Measurements from ENCODE around the gene NHEJ1.
"Not testable (repeated sequence)": the region's sequence is repeated elsewhere in the genome, so short reads cannot be mapped to it uniquely, and the experiment has no call there.

The NHEJ1 gene, protein sequence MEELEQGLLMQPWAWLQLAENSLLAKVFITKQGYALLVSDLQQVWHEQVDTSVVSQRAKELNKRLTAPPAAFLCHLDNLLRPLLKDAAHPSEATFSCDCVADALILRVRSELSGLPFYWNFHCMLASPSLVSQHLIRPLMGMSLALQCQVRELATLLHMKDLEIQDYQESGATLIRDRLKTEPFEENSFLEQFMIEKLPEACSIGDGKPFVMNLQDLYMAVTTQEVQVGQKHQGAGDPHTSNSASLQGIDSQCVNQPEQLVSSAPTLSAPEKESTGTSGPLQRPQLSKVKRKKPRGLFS

DNA sequence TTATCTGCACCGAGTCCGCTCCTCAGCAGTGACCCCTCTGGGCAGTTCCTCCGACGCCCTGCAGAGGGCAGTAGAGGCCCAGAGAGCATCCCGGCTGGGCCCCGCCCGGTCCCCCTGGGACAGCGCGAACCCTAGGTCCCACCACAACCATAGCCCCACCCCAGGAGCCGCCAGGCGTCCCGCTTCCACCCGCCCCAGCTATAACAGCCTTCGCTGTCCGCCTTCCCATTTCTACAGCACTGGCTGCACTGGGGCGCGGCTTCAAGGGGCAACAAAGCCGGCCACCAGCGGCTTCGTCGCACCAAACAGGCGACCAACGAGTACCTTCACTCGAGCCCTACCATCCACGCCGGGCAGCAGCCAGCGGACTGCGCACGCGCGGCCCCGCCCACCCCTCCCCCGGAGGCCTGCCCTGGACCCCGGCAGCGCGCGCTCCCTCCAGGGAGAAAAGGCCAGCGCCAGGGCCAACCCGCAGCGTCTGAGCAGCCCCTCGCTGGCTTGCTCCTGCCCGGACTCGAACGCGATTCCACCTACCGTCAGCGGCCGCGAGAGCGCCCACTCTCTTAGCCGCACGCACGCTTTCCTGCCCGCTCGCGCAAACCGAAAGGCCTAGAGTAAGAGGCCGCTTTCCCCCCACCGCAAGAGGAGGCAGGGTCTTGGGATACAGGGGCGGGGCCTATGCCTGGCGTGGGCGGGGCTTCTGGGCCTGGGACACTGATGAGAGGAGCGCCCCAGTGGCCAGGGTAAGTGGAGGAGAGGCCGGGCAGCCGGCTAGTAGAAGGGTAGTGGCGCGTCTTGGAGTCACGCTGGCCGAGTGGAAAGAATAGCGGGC, at the start of gene NHEJ1:
TSS of gene NHEJ1 (minus strand) at position 630 of the 832 bp plus-strand sequence. CDS start 2,453 bp downstream, outside the sequence.
- DNase-seq = peak; percentile 92

DNA sequence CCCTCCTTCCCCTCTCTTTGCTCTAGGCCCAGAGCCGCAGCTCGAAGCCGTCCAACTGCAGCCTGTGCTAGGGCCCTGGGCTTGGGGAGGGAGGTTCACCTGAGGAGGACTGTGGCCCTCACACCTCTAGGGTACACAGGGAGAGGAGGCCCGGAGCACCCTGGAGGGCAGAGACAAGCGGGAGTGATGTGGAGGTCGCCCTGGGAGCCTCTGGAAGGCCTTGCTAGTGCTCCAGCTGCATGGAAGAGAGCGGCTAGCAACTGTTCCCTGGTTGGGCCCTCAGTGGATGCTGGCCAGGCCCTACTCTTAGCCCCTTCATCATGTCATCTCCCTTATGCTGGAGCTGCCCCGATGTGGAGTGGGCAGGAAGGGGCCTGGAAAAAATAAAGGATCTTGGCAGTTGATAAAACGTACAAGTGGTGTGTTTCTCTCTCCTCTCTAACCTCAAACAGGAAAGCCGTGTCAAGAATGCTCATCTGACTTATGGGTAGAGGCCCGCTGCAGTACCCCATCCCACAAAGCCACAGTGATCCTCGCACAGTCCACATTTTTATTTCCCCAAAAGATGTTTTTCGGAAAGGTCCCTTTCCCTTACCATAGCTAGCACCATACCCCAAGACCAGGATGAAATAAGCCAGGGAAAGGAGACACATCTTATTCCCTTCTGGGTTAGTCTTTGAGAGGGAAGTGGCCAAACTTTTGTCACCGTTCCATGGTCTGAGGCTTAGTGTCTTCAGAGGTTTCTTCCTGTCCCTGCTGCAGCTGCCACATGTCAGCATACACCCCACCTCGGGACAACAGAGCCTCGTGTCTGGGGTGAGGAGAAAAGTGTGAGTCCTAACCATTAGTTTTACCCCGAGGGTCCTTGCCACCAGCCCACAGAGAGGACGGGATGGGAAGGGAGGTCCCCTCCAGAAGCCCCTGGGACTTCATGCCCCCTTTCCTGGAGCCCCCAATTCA, 48.9 kb upstream of the NHEJ1 start:
- DNase-seq = no peak

DNA sequence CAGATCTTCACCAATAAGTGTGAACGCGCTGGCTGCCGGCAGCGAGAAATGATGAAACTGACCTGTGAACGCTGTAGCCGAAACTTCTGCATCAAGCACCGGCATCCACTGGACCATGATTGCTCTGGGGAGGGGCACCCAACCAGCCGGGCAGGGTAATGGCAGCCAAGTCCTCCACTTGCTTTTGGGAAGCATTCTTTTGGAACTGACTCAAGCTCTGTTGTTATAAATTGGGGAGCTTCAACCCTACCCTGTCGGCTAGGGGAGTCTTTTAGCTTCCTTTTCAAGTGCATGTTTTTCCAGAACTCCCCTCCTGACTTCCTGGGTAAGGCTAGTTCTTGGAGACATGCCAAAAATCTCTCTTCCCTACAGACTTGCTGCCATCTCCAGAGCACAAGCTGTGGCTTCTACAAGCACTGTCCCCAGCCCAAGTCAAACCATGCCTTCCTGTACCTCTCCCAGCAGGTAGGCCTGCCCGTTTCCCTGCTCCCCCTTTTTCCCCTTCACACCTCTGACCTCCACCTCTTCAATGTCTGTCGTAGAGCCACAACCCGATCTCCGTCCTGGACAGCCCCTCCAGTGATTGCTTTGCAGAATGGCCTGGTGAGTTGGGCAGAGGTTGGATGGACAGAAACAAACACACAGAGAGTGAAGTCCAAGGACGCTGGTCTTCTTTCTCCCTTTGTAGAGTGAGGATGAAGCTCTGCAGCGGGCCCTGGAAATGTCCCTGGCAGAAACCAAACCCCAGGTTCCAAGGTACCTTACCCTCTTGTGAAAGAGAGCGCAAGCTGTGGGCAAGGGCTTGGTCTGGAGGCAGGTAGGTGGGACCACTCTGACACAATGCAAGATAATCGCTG, 47.5 kb upstream of the NHEJ1 start:
- DNase-seq = no peak

DNA sequence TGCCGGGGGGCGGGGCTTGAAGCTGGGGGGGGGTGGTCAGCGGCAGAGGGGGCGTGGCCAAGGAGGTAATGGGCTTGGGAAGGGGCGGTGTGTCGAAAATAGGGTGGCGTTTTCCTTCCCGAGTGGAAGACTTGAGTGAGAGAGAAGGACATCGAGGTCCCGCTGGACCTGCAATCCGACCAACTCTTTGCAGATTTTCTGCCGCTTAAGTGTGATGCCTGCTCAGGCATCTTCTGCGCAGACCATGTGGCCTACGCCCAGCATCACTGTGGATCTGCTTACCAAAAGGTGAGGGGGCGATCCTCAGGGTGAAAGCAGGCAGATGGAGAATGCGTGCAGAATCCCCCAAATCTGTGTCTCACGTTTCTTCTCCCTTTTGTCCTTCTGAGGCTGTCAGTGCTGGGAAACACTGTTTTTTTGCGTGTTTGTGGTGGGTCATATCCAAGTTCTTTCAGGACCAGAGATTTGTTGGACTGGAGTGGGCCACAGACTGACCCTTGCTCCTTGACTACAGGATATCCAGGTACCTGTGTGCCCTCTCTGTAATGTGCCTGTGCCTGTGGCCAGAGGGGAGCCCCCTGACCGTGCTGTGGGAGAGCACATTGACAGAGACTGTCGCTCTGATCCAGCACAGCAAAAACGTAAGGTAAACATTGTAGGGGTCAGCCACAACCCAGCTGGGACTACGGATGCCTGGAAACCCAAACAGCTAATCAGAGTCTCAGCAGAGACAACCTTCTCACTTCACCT, 46.7 kb upstream of the NHEJ1 start:
- DNase-seq = no peak

DNA sequence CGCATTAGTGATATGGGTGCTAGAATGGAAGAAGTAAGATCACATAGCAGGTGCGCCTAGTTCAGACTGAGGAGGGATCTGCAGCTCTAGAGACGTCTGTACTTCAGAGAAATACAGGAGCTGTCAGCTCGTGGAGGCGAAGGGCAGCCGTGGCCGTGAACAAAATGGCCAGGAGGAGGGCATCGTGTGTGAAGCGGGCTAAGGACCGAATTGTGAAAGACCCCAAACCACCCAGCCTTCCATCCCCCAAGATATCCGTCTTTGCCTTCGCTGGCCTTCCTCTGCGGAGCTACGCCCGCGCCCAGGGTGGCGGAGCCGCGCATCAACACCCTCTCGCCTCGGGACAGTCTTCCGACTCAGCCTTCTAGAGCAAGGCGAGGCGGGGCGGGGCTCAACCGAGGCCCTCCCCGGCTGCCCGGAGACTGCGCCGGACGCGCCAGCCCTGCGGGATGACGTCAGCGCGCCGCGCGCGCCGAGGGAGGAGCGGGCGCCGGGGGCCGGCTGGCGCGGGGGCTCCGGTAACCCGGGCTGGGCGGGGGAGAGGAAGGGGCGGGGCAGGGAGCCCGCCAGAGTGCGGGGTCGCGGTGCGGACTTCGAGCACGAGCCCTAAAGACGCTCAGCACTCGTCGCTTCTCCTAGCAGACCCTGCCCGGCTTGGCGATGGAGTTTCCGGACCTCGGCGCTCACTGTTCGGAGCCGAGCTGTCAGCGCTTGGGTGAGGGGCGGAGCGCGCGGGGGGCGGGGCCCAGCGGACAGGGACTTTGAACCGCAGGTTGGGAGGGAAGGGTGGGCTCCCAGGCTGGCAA, 45.9 kb upstream of the NHEJ1 start, which contains the start of gene ZFAND2B:
TSS of gene ZFAND2B (plus strand) at position 455 of the 806 bp plus-strand sequence. CDS start at position 661, 206 bp downstream.
- DNase-seq = peak; percentile 95

DNA sequence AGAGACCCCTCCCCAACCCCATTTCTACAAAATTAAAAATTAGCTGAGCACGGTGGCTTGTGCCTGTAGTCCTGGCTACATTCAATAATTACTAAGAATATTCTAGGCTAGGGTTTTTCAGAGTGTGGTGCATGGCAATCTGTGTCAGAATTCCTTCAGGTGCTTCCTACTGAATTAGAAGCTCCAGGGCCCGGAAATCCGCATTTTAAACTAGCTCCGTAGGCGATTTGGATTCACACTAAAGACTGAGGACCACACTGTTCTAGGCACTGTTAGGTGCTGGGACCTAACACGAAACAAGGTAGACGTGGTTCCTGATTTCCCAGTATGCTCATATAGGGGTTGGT, 45.3 kb upstream of the NHEJ1 start:
- no peak for DNase-seq

GRCh38 chr2:219205165-219205538, 44.5 kb upstream of the NHEJ1 start:
- DNase-seq = no peak

DNA sequence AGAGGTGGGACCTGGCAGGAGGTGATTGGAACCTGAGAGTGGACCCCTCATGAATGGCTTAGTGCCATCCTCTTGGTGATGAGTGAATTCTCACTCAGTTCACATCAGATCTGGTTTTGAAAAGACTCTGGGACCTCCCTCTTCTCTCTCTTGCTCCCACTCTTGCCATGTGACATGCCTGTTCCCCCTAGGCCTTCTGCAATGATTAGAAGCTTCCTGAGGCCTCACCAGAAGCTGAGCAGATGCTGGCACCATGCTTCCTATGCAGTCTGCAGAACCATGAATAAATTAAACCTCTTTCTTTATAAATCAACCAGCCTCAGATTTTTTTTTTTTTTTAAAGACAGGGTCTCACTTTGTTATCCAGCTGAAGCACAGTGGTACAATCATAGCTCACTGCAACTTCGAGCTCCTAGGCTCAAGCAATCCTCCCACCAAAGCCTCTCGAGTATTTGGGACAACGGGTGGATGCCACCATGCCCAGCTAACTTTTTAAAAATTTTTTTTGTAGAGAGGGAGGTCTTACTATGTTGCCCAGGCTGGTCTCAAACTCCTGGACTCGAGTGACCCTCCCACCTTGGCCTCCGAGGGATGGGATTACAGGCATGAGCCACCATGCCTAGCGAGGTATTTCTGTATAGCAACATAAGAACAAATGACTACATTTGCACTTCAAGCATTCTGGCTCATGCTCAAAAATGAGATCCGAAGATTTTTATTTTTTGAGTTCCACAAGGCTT, 44.0 kb upstream of the NHEJ1 start:
- DNase-seq = no peak

DNA sequence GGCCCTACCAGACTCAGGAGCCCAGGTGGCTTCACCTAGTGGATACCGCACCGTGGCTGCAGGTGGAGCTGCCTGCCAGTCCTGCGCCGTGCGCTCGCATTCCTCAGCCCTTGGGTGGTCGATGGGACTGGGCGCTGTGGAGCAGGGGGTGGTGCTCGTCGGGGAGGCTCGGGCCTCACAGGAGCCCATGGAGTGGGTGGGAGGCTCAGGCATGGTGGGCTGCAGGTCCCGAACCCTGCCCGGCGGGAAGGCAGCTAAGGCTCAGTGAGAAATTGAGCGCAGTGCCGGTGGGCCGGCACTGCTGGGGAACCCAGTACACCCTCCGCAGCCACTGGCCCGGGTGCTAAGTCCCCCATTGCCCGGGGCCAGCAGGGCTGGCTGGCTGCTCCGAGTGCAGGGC, 40.7 kb upstream of the NHEJ1 start:
- DNase-seq = not testable (repeated sequence)

GRCh38 chr2:219200502-219201326, 40.1 kb upstream of the NHEJ1 start:
- peak; percentile 45 for DNase-seq

GRCh38 chr2:219199470-219200211, 39.0 kb upstream of the NHEJ1 start:
- no peak for DNase-seq

DNA sequence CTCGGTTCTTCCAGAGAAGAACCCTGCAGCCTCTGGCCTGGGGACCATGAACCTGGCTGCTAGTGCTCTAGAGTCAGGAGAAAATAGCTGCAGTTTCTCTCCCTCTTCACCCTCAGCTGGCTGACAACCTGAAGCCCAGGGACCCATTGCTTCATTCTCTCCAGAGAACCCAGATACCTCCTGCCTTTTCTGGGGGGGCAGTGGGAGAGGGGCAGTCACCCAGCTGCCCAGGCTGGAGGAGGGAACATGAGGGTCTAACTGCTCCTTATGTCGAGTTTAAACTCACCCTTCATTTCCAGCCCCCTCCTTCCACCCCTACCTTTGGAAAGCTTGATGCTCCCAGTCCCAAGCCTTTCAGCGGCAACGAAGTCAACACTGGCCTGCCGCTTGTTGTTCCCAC, 38.4 kb upstream of the NHEJ1 start:
- DNase-seq = no peak

GRCh38 chr2:219197388-219197787, 36.8 kb upstream of the NHEJ1 start:
- DNase-seq = no peak

- no peak for DNase-seq
These were observed 26.3 kb upstream of the NHEJ1 start for GRCh38 chr2:219186754-219187456.

GRCh38 chr2:219184121-219184520, 23.5 kb upstream of the NHEJ1 start:
- no peak for DNase-seq

DNA sequence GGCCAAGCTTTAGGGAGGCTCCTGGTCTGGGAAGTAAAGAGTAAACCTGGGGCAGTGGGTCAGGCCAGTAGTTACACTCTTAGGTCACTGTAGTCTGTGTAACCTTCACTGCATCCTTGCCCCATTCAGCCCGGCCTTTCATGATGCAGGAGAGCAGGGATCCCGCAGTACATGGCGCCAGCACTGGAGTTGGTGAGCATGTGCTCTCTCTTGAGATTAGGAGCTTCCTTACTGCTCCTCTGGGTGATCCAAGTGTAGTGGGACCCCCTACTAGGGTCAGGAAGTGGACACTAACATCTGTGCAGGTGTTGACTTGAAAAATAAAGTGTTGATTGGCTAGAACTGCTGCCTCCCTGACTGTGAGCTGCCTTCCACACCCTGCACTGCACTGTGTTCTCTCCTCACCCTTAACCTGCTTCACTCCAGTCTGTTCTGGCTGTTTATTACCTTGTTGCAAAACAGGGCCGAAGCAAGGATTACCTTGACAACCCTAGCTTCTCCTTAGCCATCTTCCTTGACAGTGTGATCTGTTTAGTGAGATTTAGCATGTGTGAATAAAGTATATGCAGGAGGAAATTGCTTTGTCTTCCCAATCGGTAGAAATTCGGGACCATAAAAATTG, 22.6 kb upstream of the NHEJ1 start:
- DNase-seq = no peak
